HG03558 (cell line): ENCODE data around the gene FAM171A1.
"Not testable (repeated sequence)": the region's sequence is repeated elsewhere in the genome, so short reads cannot be mapped to it uniquely, and the experiment has no call there.

Source experiments
- ATAC-seq: cut with Tn5 transposase; IDR thresholded peaks from one replicate; pipeline ENCODE4 v1.9.1; 2021; ENCODE audit warnings: moderate number of reproducible peaks; ENCODE audit not compliant: unreplicated experiment; ENCODE audit errors: extremely low read depth

FAM171A1 gene

GRCh38 chr10:15295537-15296325 is 75.4 kb downstream of the FAM171A1 start:
- no peak for ATAC-seq

GRCh38 chr10:15293862-15294842 is 76.9 kb downstream of the FAM171A1 start:
- ATAC-seq: no peak

- no peak for ATAC-seq
Measured at GRCh38 chr10:15290671-15291070, 80.4 kb downstream of the FAM171A1 start.

- ATAC-seq: no peak
Measured at GRCh38 chr10:15290150-15290549, 80.9 kb downstream of the FAM171A1 start.

GRCh38 chr10:15280974-15281373 is 90.1 kb downstream of the FAM171A1 start:
- ATAC-seq: no peak

GRCh38 chr10:15280462-15280861 is 90.6 kb downstream of the FAM171A1 start:
- no peak for ATAC-seq

GRCh38 chr10:15279236-15279635 is 91.9 kb downstream of the FAM171A1 start:
- no peak for ATAC-seq

GRCh38 chr10:15278786-15279185 is 92.3 kb downstream of the FAM171A1 start:
- no peak for ATAC-seq

- ATAC-seq: not testable (repeated sequence)
Measured at GRCh38 chr10:15276039-15276438, 95.0 kb downstream of the FAM171A1 start.

- ATAC-seq: not testable (repeated sequence)
Measured at GRCh38 chr10:15269838-15270237, 101.3 kb downstream of the FAM171A1 start.

- ATAC-seq: no peak
Measured at GRCh38 chr10:15267496-15267895, 103.6 kb downstream of the FAM171A1 start.

- ATAC-seq: no peak
Measured at GRCh38 chr10:15266117-15266516, 105.0 kb downstream of the FAM171A1 start.

GRCh38 chr10:15265558-15265957 is 105.5 kb downstream of the FAM171A1 start:
- ATAC-seq: no peak

GRCh38 chr10:15265056-15265455 is 106.0 kb downstream of the FAM171A1 start:
- no peak for ATAC-seq

- ATAC-seq: no peak
Measured at GRCh38 chr10:15263657-15264323, 107.3 kb downstream of the FAM171A1 start.

- ATAC-seq: no peak
Measured at GRCh38 chr10:15262036-15262713, 108.9 kb downstream of the FAM171A1 start.

- ATAC-seq: no peak
Measured at GRCh38 chr10:15259136-15259535, 112.0 kb downstream of the FAM171A1 start.

- no peak for ATAC-seq
Measured at GRCh38 chr10:15258255-15258654, 112.8 kb downstream of the FAM171A1 start.

- no peak for ATAC-seq
Measured at GRCh38 chr10:15255961-15256360, 115.1 kb downstream of the FAM171A1 start.
